GM12872 (cell line): ENCODE measurements around the gene MMP10.

ENCODE experiments used
- TF ChIP-seq, protein P1 (sequence below): IDR thresholded peaks from 3 replicates; pipeline ENCODE4 v1.5.1; 2011; ENCODE audit warnings: low read depth, mild to moderate bottlenecking, low read length, moderate library complexity; ENCODE audit not compliant: insufficient read depth

The MMP10 gene

GRCh38 chr11:102762361-102762767, 18.1 kb downstream of the MMP10 start:
- TF ChIP-seq, protein P1, sequence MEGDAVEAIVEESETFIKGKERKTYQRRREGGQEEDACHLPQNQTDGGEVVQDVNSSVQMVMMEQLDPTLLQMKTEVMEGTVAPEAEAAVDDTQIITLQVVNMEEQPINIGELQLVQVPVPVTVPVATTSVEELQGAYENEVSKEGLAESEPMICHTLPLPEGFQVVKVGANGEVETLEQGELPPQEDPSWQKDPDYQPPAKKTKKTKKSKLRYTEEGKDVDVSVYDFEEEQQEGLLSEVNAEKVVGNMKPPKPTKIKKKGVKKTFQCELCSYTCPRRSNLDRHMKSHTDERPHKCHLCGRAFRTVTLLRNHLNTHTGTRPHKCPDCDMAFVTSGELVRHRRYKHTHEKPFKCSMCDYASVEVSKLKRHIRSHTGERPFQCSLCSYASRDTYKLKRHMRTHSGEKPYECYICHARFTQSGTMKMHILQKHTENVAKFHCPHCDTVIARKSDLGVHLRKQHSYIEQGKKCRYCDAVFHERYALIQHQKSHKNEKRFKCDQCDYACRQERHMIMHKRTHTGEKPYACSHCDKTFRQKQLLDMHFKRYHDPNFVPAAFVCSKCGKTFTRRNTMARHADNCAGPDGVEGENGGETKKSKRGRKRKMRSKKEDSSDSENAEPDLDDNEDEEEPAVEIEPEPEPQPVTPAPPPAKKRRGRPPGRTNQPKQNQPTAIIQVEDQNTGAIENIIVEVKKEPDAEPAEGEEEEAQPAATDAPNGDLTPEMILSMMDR = no peak

DNA sequence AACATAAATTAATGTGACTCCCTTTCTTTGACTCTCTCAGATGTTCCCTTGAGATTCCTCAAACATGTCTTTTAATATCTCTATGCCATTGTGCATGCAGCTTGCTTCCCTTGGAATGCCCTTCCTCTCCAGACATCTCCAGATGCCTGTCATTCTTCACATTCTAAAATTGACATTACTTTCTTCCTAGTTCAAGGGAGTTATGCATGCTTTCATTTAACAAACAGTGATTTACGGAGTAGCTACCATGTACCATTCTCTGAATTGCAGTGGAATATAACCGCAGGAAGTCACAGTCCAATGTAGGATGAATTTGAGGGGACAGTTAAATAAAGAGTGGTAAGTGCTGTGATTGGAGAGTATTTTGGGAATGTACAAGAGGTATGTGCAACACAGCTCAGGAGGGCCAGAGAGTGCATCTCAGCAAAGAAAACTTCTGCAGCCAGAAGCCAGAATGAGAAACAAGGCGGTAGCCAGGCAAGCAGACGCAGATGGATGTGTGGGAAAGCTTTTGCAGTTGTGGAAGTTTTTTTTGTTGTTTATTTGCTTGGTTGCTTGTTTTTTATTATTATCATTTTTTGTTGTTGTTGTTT, 18.7 kb downstream of the MMP10 start:
- TF ChIP-seq, protein P1 = no peak

DNA sequence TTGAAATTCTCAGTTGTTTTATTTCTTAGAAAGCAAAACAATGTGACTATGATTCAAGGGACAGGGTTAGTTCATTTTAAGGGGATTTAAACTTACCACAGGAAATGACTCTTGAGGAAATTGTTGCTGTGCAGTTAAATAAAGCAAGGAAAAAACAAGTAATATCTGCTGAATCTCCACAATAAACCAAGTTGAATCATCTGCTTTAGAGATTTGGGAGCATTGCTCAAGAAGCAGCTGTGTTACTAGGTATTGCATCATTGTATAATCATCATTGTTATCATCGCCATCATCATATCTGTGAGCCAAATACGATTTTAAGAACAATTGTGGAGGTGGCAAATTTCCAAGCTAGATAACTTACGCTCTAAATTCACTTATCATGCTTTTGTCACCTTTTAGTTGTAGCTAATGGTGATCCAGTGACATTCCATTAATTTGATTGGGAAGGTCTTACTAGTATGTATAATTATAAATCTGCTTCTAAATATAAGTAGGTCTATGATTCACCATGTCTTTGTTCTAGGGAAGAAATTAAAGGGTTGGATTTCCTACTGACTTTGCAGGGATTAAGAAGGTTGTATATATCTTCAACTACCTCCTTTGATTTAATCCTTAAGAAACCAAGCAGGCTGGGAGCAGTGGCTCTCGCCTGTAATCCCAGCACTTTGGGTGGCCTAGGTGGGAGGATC, 19.9 kb downstream of the MMP10 start:
- TF ChIP-seq, protein P1 = no peak

GRCh38 chr11:102757823-102758549, 22.4 kb downstream of the MMP10 start:
- TF ChIP-seq, protein P1 = no peak

- TF ChIP-seq, protein P1 = no peak
Observed at GRCh38 chr11:102753267-102753666, 27.2 kb downstream of the MMP10 start.

DNA sequence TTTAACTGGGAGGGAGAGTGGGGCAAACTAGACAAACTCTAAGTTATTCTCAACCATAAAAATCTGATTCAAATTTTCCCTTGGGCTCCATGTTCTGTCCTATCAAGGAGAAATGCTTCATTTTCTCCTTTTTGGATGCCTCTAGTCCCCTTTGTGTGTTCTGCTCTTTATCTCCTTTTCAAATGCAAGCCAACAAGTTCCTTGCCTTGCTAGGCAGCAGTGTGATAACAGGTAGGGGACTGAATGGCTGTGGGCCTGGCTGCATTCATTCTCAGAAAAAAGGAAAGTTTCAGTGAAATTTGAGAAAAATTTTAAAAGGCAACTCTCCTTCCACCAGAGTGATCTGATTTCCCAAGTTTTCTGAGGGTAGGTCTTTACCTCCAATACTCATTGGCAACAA, 28.8 kb downstream of the MMP10 start:
- TF ChIP-seq, protein P1 = no peak

- TF ChIP-seq, protein P1 = no peak
Observed at GRCh38 chr11:102749101-102749722, 31.2 kb downstream of the MMP10 start.
